Measurements from ENCODE around the gene PROSER3.

GRCh38 chr19:35734889-35735288 lies 23.1 kb upstream of the PROSER3 start:
- TF ChIP-seq TAF1 (IDR thresholded peaks at IDR 0.05; ENCODE audit: low read depth) (no peak), MAX (IDR thresholded peaks at IDR 0.05) (no peak), EP300 (IDR thresholded peaks at IDR 0.05; ENCODE audit: borderline replicate concordance) (no peak), NFIC (IDR thresholded peaks at IDR 0.05) (no peak), REST (IDR thresholded peaks at IDR 0.05; ENCODE audit: low read depth) (no peak), ZBTB7A (IDR thresholded peaks at IDR 0.05; ENCODE audit: low read depth) (no peak), YY1 (IDR thresholded peaks at IDR 0.05; ENCODE audit: low read depth) (no peak), RAD21 (IDR thresholded peaks at IDR 0.05; ENCODE audit: low read depth) (no peak)

Measured in Ishikawa (cell line).